Spleen (tissue), 11 donors: ENCODE results near the gene SPATA21. TPM values are rescaled to one million over a fixed set of nuclear protein-coding genes. Genes with fewer than 3 reads are reported as not detected.

Experiments
- DNase-seq: peaks from one replicate; pipeline ENCODE4 v3.0.0-alpha.2; 2020
- H3K27ac ChIP-seq, 8 donors: fragments of 200-600 bp; sonication (generic) in 7 of 8; 1 replicate in 4 of 8; 2 replicates in 4 of 8; pipeline versions ENCODE4 v1.5.0 to v1.8.0; 2016 to 2021; ENCODE audit warnings: inconsistent platforms in 4 of 8, mild to moderate bottlenecking in 4 of 8, moderate library complexity in 1 of 8
- H3K27me3 ChIP-seq, 7 donors: fragments of 200-600 bp; sonication (generic) in 6 of 7; replicated peaks in 1 of 7; 1 replicate in 4 of 7; 2 replicates in 3 of 7; pipeline versions ENCODE4 v1.5.0 to v1.8.0; 2016 to 2021; ENCODE audit warnings: inconsistent platforms in 3 of 7, mild to moderate bottlenecking in 1 of 7
- H3K36me3 ChIP-seq, 6 donors: fragments of 200-600 bp; sonication (generic) in 5 of 6; 1 replicate in 4 of 6; 2 replicates in 2 of 6; pipeline versions ENCODE4 v1.5.0 to v1.8.0; 2016 to 2021; ENCODE audit warnings: inconsistent platforms in 2 of 6
- H3K4me1 ChIP-seq, 6 donors: fragments of 200-600 bp; sonication (generic) in 5 of 6; 1 replicate in 3 of 6; 2 replicates in 3 of 6; pipeline versions ENCODE4 v1.5.0 to v1.8.0; 2016 to 2021; ENCODE audit warnings: inconsistent platforms in 3 of 6
- H3K4me3 ChIP-seq, 8 donors: fragments of 200-600 bp; sonication (generic) in 7 of 8; 1 replicate in 4 of 8; 2 replicates in 4 of 8; pipeline versions ENCODE4 v1.5.0 to v1.8.0; 2016 to 2021; ENCODE audit warnings: inconsistent platforms in 4 of 8, mild to moderate bottlenecking in 4 of 8, moderate library complexity in 2 of 8
- H3K9me3 ChIP-seq, 8 donors: fragments of 200-600 bp; sonication (generic) in 7 of 8; 1 replicate in 4 of 8; 2 replicates in 4 of 8; pipeline versions ENCODE4 v1.5.0 to v1.8.0; 2016 to 2021; ENCODE audit warnings: inconsistent platforms in 4 of 8
- POLR2A ChIP-seq, 3 donors: fragments of 450-650 bp; IDR thresholded peaks; one replicate each; pipeline ENCODE4 v1.5.1; 2017; ENCODE audit warnings: antibody characterized with exemption in 3 of 3, mild to moderate bottlenecking in 1 of 3
- POLR2AphosphoS5 ChIP-seq, 3 donors: sonication (generic); formaldehyde crosslinking; IDR thresholded peaks; one replicate each; pipeline ENCODE4 v1.5.1; 2017; ENCODE audit warnings: antibody characterized with exemption in 3 of 3
- WGBS, 5 donors: extraction: QIAGEN DNeasy Blood & Tissue Kit in 3 of 5; methylation state at CpG; one replicate each; pipeline versions ENCODE4 v1.1.5 to v1.1.7; 2013 to 2018; 5-methylcytosine and 5-hydroxymethylcytosine counted together
- intact Hi-C: fragments of 100-400 bp; cut with DNase I; formaldehyde crosslinking; loops from one replicate; pipeline ENCODE4 v1.15.0; 2023; ENCODE audit warnings: low total_unique reads
- polyA plus RNA-seq, 3 donors: library from polyadenylated mRNA; stranded (reverse); fragments of 200-250 nt; gene quantifications; one replicate each; pipeline ENCODE4 v1.2.1, GENCODE V29; 2013
- total RNA-seq, 7 donors: library from RNA; depleted of rRNA in 3 of 7; stranded (reverse); fragments of >200 nt in 3 of 7; fragmentation: NEBNext Ultra II Directional in 4 of 7; extraction: Animal tissue kit (Norgen Biotek cat#: 25700) in 4 of 7; gene quantifications; one replicate each; pipeline versions ENCODE4 v1.1.0 to v1.2.1, GENCODE V29; 2016 to 2021
- TF ChIP-seq, protein P1 (sequence below), 11 experiments: fragments of 200-600 bp in 7 of 11; fragments of 450-650 bp in 4 of 11; sonication (generic) in 4 of 11; IDR thresholded peaks in 8 of 11; conservative IDR thresholded peaks in 3 of 11; 1 replicate in 7 of 11; 2 replicates in 4 of 11; pipeline versions ENCODE4 v1.4.0 to v1.8.0; 2016 to 2021; ENCODE audit warnings: antibody characterized with exemption in 11 of 11, inconsistent platforms in 4 of 11, mild to moderate bottlenecking in 1 of 11
- donor health status: healthy with polysubstance abuse.
- donor health status: DM: no; HTN: no; CAD: no; lungs with moderate emphysema.
- donor health status: DM: no; HTN: no; CAD: no.
- donor health status: Bipolar disorder and iron deficiency.
- donor health status: healthy.
- donor health status: DM: no; HTN: no; CAD: no.
- donor health status: DM: yes; HTN: yes; CAD: no.

Gene SPATA21
- total and polyA plus RNA-seq, 10 donors: 0.13 to 0.32 (median 0.24) TPM; not detected in 6

DNA sequence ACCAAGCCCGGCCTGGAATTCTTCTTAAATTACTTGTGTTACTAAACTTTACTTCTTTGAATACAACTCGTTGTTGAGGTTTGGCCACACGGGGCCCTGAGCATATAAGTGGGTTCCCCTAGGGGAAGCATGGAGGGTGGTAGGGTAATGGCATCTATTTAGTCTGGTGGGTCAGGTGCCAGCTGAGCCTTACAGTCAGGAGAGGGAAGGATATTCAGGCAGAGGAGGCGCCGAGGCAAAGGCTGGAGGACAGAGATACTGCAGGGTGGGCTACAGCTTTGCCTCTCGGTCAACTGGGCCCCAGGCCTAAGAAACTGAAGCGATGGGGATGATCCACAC is 2.9 kb upstream of the SPATA21 start:
- TF ChIP-seq POLR2A (IDR thresholded peaks at IDR 0.05): no peak
- TF ChIP-seq, protein P1, sequence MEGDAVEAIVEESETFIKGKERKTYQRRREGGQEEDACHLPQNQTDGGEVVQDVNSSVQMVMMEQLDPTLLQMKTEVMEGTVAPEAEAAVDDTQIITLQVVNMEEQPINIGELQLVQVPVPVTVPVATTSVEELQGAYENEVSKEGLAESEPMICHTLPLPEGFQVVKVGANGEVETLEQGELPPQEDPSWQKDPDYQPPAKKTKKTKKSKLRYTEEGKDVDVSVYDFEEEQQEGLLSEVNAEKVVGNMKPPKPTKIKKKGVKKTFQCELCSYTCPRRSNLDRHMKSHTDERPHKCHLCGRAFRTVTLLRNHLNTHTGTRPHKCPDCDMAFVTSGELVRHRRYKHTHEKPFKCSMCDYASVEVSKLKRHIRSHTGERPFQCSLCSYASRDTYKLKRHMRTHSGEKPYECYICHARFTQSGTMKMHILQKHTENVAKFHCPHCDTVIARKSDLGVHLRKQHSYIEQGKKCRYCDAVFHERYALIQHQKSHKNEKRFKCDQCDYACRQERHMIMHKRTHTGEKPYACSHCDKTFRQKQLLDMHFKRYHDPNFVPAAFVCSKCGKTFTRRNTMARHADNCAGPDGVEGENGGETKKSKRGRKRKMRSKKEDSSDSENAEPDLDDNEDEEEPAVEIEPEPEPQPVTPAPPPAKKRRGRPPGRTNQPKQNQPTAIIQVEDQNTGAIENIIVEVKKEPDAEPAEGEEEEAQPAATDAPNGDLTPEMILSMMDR (IDR thresholded peaks at IDR 0.05 in 8 of 11, conservative IDR thresholded peaks at IDR 0.05 in 3 of 11): no peak
- TF ChIP-seq POLR2AphosphoS5 (IDR thresholded peaks at IDR 0.05): no peak
- H3K36me3 ChIP-seq: peaks cover 0 to 33% (median 20%) of the 10 kb centered on the region in 6 donors
- no peaks in the 10 kb centered on the region for H3K9me3 ChIP-seq
- no peak for DNase-seq
- H3K4me3 ChIP-seq: peak overlapping the region; percentile 68 to 99 (median 97)
- peak overlapping the region; percentile 84 to 96 (median 94) for H3K27ac ChIP-seq
- no peaks in the 10 kb centered on the region for H3K27me3 ChIP-seq
- peaks cover 25 to 61% (median 44%) of the 10 kb centered on the region in 6 donors for H3K4me1 ChIP-seq
- intact Hi-C loops: no loop called here
- WGBS, 5 donors: 40 to 53% (median 44%) methylated on average over 7 of the region's 7 CpGs

DNA sequence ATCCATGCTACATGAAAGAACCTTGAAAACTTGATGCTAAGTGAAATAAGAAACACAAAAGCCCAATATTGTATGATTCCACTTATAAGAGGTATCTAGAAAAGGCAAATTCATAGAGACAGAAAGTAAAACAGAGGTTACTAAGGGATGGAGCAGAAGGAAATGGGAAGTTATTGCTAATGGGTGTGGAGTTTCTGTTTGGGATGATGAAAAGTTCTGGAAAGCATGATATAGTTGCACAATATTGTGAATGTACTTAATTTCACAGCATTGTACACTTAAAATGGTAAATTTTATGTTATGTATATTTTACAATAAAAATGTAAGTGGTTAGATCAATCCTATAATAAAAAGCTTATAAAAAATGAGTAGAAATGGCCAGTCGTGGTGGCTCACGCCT is 1.7 kb upstream of the SPATA21 start:
- H3K4me1 ChIP-seq: peaks cover 22 to 50% (median 33%) of the 10 kb centered on the region in 6 donors
- H3K36me3 ChIP-seq: peaks cover 0 to 21% (median 8%) of the 10 kb centered on the region in 6 donors
- no peaks in the 10 kb centered on the region for H3K27me3 ChIP-seq
- 84 to 94% (median 92%) methylated on average over 2 of the region's 2 CpGs for WGBS, 5 donors
- H3K9me3 ChIP-seq: no peaks in the 10 kb centered on the region
- H3K27ac ChIP-seq: peak overlapping the region in 1 of 8 donors; percentile 96
- TF ChIP-seq, protein P1 (IDR thresholded peaks at IDR 0.05 in 8 of 11, conservative IDR thresholded peaks at IDR 0.05 in 3 of 11): no peak
- no peak for DNase-seq
- H3K4me3 ChIP-seq: no peak overlapping the region
- intact Hi-C loops: no loop called here

DNA sequence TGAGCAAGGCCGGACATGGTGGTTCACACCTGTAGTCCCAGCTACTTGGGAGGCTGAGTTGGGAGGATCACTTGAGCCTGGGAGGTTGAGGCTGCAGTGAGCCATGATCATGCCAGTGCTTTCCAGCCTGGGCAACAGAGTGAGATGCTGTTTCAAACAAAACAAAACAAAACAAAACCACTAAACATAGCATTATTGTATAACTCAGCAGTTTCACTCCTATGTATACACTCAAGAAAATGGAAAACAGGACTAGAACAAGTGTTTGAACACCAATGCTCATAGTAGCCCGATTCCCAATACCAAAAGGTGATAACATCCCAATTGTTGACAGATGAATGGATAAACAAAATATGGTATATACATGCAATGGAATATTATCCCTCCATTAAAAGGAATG is 1.3 kb upstream of the SPATA21 start:
- no peak for TF ChIP-seq POLR2AphosphoS5 (IDR thresholded peaks at IDR 0.05)
- TF ChIP-seq, protein P1 (IDR thresholded peaks at IDR 0.05 in 8 of 11, conservative IDR thresholded peaks at IDR 0.05 in 3 of 11): no peak
- no peak for TF ChIP-seq POLR2A (IDR thresholded peaks at IDR 0.05)
- Histone ChIP-seq H3K27ac (no peak overlapping the region), H3K27me3 (no peaks in the 10 kb centered on the region), H3K9me3 (no peaks in the 10 kb centered on the region), H3K36me3 (peaks cover 0 to 17% (median 4%) of the 10 kb centered on the region in 6 donors), H3K4me1 (peaks cover 22 to 47% (median 31%) of the 10 kb centered on the region in 6 donors), H3K4me3 (no peak overlapping the region)
- DNase-seq: no peak
- intact Hi-C loops: no loop called here
- WGBS, 5 donors: 91 to 95% (median 95%) methylated on average over 2 of the region's 2 CpGs

DNA sequence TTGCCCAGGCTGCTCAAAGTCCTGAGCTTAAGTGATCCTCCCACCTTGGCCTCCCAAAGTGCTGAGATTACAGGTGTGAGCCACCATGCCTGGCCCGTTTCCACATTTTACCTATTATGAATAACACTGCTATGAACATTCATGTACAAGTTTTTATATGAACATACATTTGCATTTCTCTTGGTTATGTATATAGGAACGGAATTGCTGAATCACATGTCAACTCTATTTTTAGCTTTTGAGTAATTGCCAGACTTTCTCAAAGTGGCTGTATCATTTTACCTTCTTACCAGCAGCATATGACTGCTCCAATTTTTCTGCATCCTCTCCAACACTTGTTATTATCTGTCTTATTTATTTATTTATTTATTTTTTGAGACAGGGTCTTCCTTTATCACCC is 2.7 kb downstream of the SPATA21 start:
- no peaks in the 10 kb centered on the region for H3K36me3 ChIP-seq
- H3K4me3 ChIP-seq: no peak overlapping the region
- no peak for DNase-seq
- TF ChIP-seq, protein P1 (IDR thresholded peaks at IDR 0.05 in 8 of 11, conservative IDR thresholded peaks at IDR 0.05 in 3 of 11): no peak
- TF ChIP-seq POLR2A (IDR thresholded peaks at IDR 0.05): no peak
- TF ChIP-seq POLR2AphosphoS5 (IDR thresholded peaks at IDR 0.05): no peak
- no peak overlapping the region for H3K27ac ChIP-seq
- peaks cover 0 to 21% (median 10%) of the 10 kb centered on the region in 6 donors for H3K4me1 ChIP-seq
- 50 to 76% (median 57%) methylated on average over 2 of the region's 2 CpGs for WGBS, 5 donors
- no peaks in the 10 kb centered on the region for H3K27me3 ChIP-seq
- intact Hi-C loops: no loop called here
- H3K9me3 ChIP-seq: no peaks in the 10 kb centered on the region
